ENCODE results near the gene EXTL1.

Gene EXTL1

DNA sequence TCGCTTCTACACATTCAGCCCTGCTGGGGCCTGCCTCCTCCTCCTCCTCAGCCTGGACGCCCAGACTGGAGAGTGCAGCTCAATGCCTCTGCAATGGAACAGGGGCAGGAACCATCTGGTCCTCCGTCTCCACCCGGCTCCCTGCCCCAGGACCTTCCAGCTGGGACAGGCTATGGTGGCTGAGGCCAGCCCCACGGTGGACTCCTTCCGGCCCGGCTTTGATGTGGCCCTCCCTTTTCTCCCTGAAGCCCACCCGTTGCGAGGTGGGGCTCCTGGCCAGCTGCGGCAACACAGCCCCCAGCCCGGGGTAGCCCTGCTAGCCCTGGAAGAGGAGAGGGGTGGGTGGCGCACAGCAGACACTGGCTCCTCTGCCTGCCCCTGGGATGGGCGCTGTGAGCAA is 1.4 kb downstream of the EXTL1 start:
- no peak for DNase-seq (ENCODE audit: low read depth, low spot score)

DNA sequence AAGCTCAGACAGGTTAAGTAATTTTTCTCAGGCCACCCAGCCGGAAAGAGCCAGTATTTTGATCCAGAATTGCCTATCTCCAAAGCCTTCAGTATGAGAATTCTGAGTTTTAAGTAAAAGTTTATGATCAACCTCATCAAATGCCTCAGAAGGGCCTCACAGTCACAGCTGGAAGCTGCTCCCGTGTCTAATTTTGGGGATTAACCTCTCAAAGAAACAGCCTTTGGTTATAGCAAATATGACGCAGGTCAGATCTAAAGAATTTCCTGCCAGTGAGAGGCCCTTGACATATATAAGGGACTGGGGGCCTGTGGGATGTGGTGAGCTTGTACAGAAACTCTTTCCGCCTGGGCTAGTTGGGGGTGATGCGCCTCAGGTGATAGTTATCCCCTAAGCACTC is 2.3 kb downstream of the EXTL1 start:
- no peak for DNase-seq (ENCODE audit: low read depth, low spot score)

DNA sequence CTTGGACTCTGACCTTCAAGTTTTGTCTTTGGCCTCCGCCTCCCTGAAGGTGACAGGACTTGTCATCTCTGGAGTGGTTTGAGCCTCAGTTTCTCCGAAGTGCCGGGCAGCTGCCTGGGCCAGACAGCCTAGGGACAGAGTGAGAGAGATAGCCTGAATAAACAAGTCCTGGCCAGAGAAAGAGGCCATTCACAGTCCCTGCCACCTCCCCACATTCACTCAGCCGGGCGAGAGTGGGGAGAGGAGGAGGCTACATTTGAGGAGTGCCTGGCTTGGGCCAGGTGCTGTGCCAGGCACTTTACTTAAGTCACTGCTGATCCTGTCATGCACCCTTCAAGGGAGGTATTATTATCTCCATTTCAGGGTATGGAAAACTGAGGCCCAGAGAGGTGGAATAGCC is 3.5 kb downstream of the EXTL1 start:
- DNase-seq (ENCODE audit: low read depth, low spot score): no peak

DNA sequence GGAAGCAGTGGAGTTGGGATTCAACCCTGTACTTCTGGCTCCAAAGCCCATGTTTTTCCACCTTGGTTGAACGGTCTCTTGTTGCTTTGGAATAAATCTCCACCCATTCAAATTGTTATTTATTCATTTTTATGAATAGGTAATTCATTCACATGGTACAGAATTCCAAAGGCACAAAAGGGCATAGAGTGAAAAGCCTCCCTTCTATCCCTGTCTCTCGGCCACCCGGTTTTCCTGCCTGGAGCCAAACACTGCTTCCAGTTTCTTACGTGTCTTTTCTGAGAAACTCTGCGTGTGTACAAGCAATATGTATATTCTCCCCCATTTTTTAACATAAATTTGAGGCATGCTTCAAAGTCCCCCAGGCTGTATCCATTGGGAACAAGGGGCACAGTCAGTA is 3.9 kb downstream of the EXTL1 start:
- DNase-seq (ENCODE audit: low read depth, low spot score): no peak

DNA sequence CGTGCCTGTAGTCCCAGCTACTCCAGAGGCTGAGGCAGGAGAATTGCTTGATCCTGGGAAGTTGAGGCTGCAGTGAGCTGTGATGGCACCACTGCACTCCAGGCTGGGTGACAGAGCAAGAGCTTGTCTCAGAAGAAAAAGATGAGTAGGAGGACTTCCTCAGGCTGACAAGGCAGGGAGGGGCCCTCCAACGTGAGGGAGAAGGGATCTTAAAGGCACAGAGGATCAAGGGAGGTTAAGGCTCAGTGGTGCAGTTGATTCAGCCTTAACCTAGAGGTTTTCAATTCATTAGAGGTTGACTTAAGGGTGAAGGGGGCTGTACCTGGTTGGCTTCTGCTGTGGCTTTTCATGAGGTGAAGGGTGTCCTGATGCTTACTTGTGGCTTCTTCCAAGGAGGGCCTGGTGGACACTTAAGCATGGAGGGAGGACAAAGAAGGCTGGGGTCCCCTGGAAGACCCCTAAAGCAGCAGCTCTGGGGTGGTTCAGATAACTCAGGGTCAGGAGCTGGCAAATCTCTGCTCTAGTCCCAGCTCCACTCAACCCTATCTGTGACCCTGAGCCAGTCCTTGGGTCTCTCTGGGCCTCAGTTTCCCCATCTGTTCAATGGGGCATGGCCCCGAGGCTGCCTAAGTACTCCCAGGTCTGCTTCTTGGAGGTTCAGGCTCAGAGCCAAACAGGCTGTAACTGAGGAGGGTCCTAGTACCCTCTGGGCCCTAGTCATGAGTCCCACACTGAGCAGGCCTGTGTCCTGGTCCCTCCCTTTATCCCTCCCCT is 6.3 kb downstream of the EXTL1 start:
- no peak for DNase-seq (ENCODE audit: low read depth, low spot score)

DNA sequence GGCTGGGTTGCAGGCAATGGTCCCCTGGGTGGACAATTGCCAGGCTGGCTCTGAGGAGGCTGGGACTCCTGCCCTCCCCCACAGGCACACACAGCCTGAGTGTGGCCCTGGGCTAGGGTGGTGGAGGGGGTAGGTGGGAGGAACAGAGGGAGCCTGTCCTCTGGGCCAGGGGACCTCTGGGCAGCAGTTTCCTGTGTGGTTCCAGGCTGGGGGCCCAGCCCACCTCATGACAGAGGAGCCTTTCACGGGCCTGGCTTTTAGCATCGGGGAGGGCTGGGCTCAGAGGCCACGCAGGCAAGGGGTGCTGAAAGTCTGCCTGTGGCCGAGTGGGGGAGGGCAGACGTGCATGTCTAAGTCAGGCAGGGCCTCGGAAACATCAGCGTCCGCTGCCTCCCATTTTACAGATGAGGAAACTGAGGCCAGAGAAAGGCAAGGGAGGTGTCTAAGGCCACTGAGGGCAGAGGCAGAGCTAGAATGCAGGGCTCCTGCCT is 7.0 kb downstream of the EXTL1 start:
- DNase-seq (ENCODE audit: low read depth, low spot score): no peak

DNA sequence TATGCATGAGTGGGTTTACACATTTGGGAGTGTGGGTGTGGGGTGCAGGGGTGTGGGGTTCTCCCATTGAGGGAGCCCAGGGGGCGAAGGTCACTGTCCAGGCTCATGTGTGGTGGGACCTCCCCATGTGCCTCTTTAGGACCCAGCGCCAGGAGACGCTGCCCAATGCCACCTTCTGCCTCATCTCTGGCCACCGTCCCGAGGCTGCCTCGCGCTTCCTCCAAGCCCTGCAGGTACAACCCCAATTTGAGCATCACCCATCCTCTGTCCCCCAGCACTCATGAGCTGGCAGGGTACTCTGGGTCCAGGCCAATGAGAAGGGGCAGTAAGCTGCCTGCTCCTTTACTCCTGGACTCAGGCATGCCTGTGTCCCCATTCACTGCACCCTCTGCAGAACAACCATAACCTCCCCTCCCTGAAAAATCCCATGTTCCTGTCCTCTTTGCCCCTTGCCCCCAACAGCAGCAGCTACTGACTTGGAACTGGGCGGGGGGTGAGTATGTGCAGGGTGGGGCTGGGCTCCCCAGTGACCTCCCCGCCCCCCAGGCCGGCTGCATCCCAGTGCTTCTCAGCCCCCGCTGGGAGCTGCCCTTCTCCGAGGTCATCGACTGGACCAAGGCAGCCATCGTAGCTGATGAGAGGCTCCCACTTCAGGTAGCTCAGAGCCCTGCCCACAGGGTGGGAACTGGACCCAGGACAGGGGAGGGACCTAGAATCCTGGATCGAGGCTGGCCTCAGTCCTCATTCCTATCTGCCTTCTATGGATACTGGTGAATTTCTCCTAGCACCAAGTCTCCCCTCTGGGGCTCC is 7.7 kb downstream of the EXTL1 start:
- no peak for DNase-seq (ENCODE audit: low read depth, low spot score)

DNA sequence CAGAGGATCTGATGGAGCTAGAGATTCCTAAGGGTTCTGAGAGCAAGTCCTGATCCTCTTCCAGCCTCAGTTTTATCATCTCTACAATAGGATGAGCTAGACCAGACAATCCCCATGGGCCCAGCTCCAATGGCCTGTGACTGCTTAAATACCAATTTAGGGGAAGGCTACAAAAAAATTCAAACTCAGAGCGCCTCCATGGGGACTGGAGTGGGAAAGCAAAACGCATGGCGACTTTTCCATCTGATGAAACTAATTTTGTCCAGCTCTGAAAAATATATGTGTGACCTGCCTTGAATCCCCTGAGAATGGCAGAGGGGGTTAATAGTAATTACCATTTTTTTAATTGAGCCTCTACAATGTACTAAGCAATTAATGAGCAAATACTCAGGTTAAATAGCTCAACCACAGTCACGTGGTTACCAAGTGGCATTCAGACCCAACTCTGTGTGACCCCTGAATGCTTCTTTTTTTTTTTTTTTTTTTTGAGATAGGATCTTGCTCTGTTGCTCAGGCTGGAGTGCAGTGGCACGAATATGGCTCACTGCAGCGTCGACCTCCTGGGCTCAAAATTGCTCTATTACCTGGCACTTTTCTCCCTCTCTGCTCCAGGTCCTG is 8.4 kb downstream of the EXTL1 start:
- no peak for DNase-seq (ENCODE audit: low read depth, low spot score)

DNA sequence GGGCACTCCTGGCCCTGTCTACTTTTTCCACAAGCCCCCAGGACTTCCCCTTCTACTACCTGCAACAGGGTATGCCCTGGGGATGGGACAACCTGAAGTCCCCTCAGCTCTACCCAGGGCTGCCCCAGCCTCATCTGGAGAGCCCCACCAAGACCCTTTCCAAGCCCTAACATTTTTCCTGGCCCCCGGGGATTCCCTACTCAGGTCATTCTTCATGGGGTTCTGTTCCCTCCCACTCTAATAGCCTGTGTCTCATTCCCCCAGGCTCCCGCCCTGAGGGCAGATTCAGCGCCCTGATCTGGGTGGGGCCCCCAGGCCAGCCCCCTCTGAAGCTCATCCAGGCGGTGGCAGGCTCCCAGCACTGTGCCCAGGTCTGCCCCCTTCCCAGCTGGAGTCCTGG is 9.6 kb downstream of the EXTL1 start:
- DNase-seq (ENCODE audit: low read depth, low spot score): no peak

DNA sequence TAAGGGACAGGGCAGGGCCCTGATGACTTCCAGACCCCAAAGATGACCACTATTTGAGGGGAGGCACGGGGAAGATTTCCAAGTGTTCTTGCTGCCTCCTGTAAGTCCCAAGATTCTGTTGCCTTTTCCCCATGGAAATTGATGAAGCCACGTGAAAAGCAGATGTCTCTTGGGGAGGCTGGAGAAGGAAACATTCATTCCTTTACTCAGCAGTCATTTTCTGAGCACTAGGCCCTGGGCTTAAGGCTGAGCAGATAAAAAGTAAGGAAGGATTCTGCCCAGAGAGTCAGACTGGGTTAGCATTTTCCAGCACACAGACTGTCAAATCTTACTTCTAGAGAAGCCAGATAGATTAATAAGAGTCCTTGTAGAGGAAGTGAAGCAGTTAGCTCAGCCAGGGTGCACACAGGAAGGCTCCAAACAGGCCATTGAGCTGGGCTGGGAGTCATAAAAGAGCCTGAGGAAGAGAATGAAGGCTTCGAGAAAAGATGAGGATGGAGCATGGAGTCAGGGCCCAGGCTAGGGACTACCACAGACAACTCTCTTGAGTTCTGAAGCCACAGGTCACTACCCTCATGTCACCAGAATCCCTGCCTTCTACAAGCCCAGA is 10.1 kb downstream of the EXTL1 start:
- DNase-seq (ENCODE audit: low read depth, low spot score): no peak

DNA sequence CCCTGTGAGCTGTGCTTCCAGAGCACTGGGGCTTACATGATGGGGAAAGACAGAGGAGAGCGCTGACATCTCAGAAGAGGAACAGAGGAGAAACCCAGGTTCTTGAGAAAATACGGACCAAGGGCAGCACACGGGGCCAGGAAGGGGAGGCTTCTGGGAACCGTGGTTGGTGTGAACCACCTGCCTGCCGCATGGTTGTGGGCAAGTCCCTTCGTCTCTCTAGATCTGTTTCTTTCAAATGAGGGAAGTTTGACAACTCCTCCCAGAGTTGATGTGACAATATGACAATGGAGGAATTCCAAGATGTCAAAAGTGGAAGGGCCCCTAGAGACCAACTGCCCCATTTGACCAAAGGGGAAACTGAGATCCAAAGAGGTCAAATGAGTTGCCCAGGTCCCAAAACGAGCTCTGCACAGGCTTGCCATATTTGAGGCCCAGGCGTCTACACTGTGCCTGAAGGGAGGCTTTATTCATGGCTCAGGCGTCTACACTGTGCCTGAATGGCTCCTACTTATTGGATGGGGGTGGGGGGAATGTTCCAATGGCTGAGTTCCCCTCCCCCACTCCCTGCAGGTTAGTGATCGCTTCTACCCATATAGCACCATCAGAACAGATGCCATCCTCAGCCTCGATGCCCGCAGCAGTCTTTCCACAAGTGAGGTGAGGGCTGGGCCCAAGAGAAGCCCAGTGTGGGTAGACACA is 11.2 kb downstream of the EXTL1 start:
- DNase-seq (ENCODE audit: low read depth, low spot score): no peak

DNA sequence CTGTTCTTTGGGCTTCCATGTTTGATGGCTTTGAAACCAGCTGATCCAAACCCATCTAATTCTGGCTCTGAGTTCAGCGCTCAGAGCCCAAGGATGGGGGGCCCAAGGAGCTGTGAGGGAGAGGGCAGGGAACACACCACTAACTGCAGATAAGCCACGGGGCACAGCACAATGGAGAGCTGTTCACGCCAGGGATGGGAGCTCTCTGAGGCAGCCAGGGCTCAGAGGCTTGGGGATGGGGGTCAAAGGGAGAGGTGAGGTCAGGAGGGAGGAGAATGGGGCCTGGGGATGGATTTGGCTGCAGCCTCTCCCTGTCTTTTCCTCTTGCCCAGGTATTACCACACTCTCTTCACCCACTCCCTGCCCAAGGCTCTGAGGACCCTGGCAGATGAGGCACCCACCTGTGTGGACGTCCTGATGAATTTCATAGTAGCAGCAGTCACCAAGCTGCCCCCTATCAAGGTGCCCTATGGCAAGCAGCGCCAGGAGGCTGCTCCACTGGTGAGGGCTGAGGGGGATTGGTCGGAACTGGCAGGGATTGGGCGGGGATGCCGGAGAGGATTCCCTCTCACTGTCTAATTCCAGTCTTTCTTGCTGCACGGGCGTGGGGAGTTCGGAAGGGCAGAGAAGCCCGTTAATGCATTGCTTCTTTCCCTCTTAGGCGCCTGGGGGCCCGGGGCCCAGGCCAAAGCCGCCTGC is 13.1 kb downstream of the EXTL1 start:
- DNase-seq (ENCODE audit: low read depth, low spot score): peak; percentile 24

DNA sequence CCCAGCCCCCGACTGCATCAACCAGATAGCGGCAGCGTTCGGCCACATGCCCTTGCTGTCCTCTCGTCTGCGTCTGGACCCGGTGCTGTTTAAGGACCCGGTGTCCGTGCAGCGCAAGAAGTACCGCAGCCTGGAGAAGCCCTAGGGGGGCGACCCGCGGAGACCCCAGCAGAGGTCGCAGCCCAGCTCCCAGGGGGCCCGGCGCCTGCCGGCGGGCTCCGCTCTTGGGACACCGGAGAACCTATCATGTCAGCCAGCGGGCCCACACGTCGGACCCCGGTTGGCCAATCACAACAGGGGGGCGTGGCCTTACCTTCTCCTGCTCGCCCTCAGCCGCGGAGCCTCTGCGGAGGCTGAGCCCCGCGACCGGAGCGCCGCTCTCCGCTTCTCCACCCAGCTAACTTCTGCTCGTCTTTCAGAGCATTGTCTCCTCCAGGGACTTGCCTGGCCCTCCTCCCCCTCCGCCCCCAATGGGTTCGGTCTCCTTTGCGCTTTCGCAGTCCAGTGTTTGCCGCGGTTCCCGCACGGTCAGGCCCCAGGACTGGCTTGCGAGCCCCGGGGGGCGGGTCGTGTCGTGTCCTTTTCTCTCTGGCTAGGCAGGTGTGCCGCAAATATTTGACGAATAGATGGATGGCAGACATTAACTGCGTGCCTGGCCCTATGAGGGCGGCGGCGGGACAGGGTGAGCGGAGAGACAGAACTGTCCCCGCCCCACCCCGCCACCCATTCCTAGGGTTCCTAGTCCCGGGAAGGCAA is 13.8 kb downstream of the EXTL1 start:
- DNase-seq (ENCODE audit: low read depth, low spot score): peak; percentile 96

DNA sequence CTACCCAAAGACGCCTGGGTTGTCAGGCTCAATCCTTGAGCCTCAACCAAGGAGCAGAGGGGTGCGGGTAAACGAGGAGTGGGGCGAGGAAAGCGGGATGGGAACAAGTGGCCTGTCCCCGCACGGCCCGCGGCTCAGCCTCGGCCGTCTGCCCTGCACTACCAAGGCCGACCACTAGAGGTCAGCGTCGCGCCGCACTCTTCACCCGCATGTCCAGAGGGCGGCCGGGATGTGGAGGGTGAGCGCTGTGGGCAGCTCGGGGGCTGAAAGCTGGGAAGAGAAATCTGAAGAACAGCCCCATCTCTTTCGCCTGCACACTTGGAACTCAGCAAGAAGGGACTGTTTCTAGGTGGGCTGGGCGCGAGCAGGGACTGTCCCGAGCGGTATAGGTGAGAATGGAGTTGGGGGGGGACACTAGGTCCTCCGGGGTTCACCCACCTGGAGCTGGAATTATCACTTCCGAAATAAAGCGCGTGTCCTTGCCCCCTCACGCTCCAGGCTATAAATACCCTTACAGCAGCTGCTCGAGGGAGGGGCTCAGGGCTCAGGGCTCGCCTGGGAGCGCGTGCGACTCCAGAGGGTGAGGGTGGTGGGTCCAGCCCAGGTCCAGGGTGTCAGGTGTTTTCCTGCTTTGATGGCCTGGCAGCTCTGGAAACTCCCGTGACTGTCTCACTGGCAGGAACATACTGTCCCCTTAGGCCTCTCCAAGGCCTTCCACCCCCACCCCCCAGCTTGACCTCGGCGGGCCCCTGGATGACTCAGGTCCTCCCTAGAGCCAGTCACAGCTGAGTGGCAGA is 14.6 kb downstream of the EXTL1 start:
- peak; percentile 93 for DNase-seq (ENCODE audit: low read depth, low spot score)

DNA sequence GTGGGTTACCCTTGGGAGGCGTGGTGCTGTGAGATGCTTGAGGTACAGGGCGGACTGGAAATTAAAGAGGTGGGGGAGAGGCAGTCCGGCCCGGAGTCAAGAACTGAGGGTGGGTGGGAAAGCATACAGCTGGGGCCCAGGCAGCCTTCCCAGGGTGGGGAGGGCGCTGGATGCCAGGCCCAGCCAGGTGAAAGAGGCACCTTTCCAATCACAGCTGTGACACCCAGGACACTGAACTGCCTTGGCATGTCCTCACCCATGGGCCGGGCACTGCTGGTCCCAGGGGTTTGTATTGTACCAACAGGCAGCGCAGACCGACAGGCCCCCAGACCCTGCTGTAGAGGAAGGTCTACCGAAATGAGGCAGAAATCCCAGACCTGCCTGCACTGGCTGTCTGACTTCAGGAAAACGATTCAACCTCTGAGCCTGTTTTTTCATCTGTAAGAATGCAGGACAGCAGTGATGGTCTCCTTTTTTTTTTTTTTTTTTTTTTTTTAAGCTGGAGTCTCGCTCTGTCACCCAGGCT is 15.2 kb downstream of the EXTL1 start:
- no peak for DNase-seq (ENCODE audit: low read depth, low spot score)

DNA sequence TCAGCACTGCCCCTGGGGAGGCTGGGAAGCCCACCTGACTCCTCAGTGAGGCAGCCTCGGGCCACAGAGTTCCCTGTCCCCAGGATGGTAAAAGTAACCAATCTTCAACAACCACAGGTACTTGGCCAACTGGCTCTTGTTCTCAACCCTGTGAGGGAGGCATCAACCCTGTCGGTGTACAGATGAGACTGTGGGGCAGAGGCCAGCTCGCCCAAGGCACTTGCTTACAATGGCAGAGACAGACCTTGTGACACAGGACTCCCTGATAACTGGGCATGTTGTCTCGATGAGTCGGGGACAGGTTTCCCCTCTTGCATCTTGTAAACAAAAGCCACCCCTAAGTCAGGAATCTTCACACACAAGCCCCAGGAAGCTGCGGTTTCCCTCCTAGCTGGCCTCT is 16.3 kb downstream of the EXTL1 start:
- no peak for DNase-seq (ENCODE audit: low read depth, low spot score)

DNA sequence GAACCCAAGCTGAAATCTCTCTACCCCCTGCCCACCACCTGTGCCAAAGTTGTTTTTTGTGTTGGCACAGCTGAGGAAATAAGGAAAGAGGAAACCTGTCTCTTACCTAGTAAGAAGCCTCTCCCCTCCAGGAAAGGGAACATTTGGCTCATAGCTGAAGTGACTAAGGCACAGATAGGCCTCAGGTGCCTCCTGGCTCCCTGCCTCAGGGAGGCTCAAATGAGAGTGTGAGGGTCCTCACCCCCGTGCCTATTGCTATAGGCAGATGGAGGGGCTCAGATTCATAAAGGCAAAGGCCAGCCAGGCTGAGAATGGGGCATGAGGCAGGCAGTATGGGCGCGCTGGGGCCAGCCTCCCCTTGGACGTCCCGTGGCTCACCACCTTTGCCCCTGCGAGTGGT is 16.9 kb downstream of the EXTL1 start:
- no peak for DNase-seq (ENCODE audit: low read depth, low spot score)

DNA sequence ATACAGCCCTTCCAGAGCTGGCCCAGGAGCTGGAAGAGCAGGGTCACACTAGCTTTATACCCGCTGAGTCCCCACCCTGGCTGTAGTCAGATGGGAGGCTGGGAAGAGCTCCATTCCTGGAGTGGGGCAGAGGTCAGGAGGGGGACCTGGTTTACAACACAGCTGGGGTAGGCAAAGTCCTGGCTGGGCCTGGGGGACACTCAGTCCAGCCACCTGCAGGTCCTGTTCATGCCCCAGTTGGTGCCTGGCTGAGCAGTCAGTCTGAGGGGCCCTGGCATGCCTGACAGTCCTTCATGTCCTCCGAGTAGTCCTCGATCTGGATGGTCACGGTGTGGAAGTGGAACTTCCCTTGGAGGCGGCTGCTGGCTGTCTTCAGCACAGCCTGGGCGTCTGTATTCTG is 17.3 kb downstream of the EXTL1 start:
- no peak for DNase-seq (ENCODE audit: low read depth, low spot score)

DNA sequence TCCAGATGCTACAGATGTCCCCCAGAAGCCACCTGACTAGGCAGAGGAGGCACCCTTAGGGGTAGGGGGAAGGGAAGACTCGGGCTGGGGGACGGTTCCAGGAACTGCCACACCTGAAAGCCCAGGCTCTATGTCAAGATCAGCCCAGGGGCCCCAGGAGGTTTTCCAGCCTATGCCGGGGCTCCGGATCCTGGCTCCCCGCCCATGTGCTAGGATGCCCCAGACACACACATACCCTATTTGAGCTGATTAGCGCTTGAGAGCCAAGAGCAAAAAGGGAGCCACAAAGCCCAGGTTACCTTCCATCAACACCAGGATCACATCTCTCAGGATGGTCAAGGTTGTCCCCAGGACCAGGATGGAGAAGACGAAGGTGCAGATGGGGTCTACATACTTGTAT is 19.8 kb downstream of the EXTL1 start:
- no peak for DNase-seq (ENCODE audit: low read depth, low spot score)
